Adrenal gland (tissue), 19 donors: ENCODE measurements around the gene NUCKS1. TPM values are rescaled to one million over a fixed set of nuclear protein-coding genes. Genes with fewer than 3 reads are reported as not detected.
A peak's percentile ranks its signal among the peaks of the same experiment; 100 is the strongest.

Source experiments
- DNase-seq, 7 donors: peaks; one replicate each; pipeline ENCODE4 v3.0.0-alpha.2; 2019 to 2020
- H3K27ac ChIP-seq, 5 donors: fragments of 200-600 bp; sonication (generic) in 4 of 5; 1 replicate in 3 of 5; 2 replicates in 2 of 5; pipeline versions ENCODE4 v1.5.1 to v1.8.0; 2016 to 2020; ENCODE audit warnings: mild to moderate bottlenecking in 1 of 5
- H3K27me3 ChIP-seq: fragments of 200-600 bp; 2 replicates; pipeline ENCODE4 v1.8.0; 2021
- H3K36me3 ChIP-seq, 2 donors: fragments of 200-600 bp; replicated peaks in 1 of 2; 1 replicate in 1 of 2; 2 replicates in 1 of 2; pipeline versions ENCODE4 v1.5.1 to v1.8.0; 2018 to 2022
- H3K4me1 ChIP-seq, 2 donors: fragments of 200-600 bp; replicated peaks in 1 of 2; 1 replicate in 1 of 2; 2 replicates in 1 of 2; pipeline versions ENCODE4 v1.5.1 to v1.8.0; 2018 to 2021
- H3K4me3 ChIP-seq, 4 donors: fragments of 200-600 bp; sonication (generic) in 3 of 4; one replicate each; pipeline ENCODE4 v1.5.1; 2016 to 2018
- H3K9me3 ChIP-seq, 3 donors: fragments of 200-600 bp; sonication (generic) in 1 of 3; replicated peaks in 1 of 3; 1 replicate in 2 of 3; 2 replicates in 1 of 3; pipeline versions ENCODE4 v1.5.1 to v1.8.0; 2016 to 2021
- POLR2A ChIP-seq, 2 donors: fragments of 450-650 bp; IDR thresholded peaks; one replicate each; pipeline ENCODE4 v1.6.1; 2017; ENCODE audit warnings: antibody characterized with exemption in 2 of 2, mild to moderate bottlenecking in 2 of 2, moderate library complexity in 1 of 2
- WGBS, 4 donors: extraction: QIAGEN DNeasy Blood & Tissue Kit in 2 of 4; methylation state at CpG; one replicate each; pipeline versions ENCODE4 v1.1.5 to v1.1.7; 2013 to 2017; 5-methylcytosine and 5-hydroxymethylcytosine counted together
- intact Hi-C, 2 donors: fragments of 100-400 bp; cut with DNase I; formaldehyde crosslinking; loops; one replicate each; pipeline versions ENCODE4 v1.14.1 to v1.15.0; 2022 to 2023
- long read RNA-seq, 10 donors: library from polyadenylated mRNA in 3 of 10; unstranded in 2 of 10; stranded (forward) in 1 of 10; transcript quantifications; one replicate each; pipeline ENCODE4 v2.0.0 and lab custom pipeline, GENCODE V29; 2021 to 2026
- polyA plus RNA-seq, 3 donors: library from polyadenylated mRNA; stranded (reverse); fragments of 200-250 nt in 2 of 3; fragments of 350-450 nt in 1 of 3; fragmentation: Illumina TruSeq in 1 of 3; extraction: RNeasy Lipid Tissue Mini Kit (QIAGEN cat#74804) in 1 of 3; gene quantifications; one replicate each; pipeline ENCODE4 v1.2.3, GENCODE V29; 2013 to 2014
- total RNA-seq, 9 donors: library from RNA; depleted of rRNA in 4 of 9; stranded (reverse); fragments of >200 nt in 4 of 9; fragments of 120-200 nt in 1 of 9; fragmentation: NEBNext Ultra II Directional in 1 of 9; extraction: Animal tissue kit (Norgen Biotek cat#: 25700) in 1 of 9; gene quantifications; one replicate each; pipeline versions ENCODE4 v1.1.0 to v1.2.4, GENCODE V29; 2013 to 2023
- TF ChIP-seq, protein P1 (sequence below), 6 experiments: fragments of 450-650 bp in 4 of 6; fragments of 200-600 bp in 2 of 6; sonication (generic) in 1 of 6; IDR thresholded peaks; 1 replicate in 5 of 6; 2 replicates in 1 of 6; pipeline versions ENCODE4 v1.5.1 to v1.8.0; 2016 to 2021; ENCODE audit warnings: antibody characterized with exemption in 6 of 6, mild to moderate bottlenecking in 2 of 6, moderate library complexity in 1 of 6
- donor health status: healthy with polysubstance abuse.
- donor health status: Bipolar disorder and iron deficiency.
- donor health status: DM: yes; HTN: yes; CAD: no.
- donor health status: DM: no; HTN: no; CAD: no.
- donor health status: DM: no; HTN: no; CAD: no.
- donor health status: DM: yes; HTN: yes; CAD: no.

Gene NUCKS1, protein sequence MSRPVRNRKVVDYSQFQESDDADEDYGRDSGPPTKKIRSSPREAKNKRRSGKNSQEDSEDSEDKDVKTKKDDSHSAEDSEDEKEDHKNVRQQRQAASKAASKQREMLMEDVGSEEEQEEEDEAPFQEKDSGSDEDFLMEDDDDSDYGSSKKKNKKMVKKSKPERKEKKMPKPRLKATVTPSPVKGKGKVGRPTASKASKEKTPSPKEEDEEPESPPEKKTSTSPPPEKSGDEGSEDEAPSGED
- total RNA-seq, result 100 to 1,000 TPM in 5 of 9 donors, 10 to 100 TPM in 4; 56.3 to 159 (median 135) TPM
- polyA plus RNA-seq, result 100 to 1,000 TPM in 2 of 3 donors, 10 to 100 TPM in 1; 33.1 to 161 (median 109) TPM
- long read RNA-seq, donor 1, full-length matches to known transcripts, result 12 of 63 reads
- long read RNA-seq, donor 1, partial matches to known transcripts, result 51 of 63 reads
- long read RNA-seq, donor 1, other reads (novel, unspliced or antisense), result 0 of 63 reads
- long read RNA-seq, donor 2, full-length matches to known transcripts, result 20 of 69 reads
- long read RNA-seq, donor 2, partial matches to known transcripts, result 41 of 69 reads
- long read RNA-seq, donor 2, other reads (novel, unspliced or antisense), result 8 of 69 reads
- long read RNA-seq, donor 3, full-length matches to known transcripts, result 9 of 38 reads
- long read RNA-seq, donor 3, partial matches to known transcripts, result 29 of 38 reads
- long read RNA-seq, donor 3, other reads (novel, unspliced or antisense), result 0 of 38 reads
- long read RNA-seq, donor 4, partial matches to known transcripts, result 0 of 19 reads
- long read RNA-seq, donor 4, other reads (novel, unspliced or antisense), result 19 of 19 reads
- long read RNA-seq, donor 5, partial matches to known transcripts, result 0 of 26 reads
- long read RNA-seq, donor 5, other reads (novel, unspliced or antisense), result 26 of 26 reads
- long read RNA-seq, donor 6, partial matches to known transcripts, result 3 of 30 reads
- long read RNA-seq, donor 6, other reads (novel, unspliced or antisense), result 26 of 30 reads
- long read RNA-seq, donor 7, full-length matches to known transcripts, result 13 of 47 reads
- long read RNA-seq, donor 7, partial matches to known transcripts, result 34 of 47 reads
- long read RNA-seq, donor 7, other reads (novel, unspliced or antisense), result 0 of 47 reads
- long read RNA-seq, donor 8, full-length matches to known transcripts, result 39 of 123 reads
- long read RNA-seq, donor 8, partial matches to known transcripts, result 84 of 123 reads
- long read RNA-seq, donor 8, other reads (novel, unspliced or antisense), result 0 of 123 reads
- long read RNA-seq, donor 9, full-length matches to known transcripts, result 9 of 50 reads
- long read RNA-seq, donor 9, partial matches to known transcripts, result 41 of 50 reads
- long read RNA-seq, donor 9, other reads (novel, unspliced or antisense), result 0 of 50 reads
- long read RNA-seq, donor 10, full-length matches to known transcripts, result 17 of 37 reads
- long read RNA-seq, donor 10, partial matches to known transcripts, result 20 of 37 reads
- long read RNA-seq, donor 10, other reads (novel, unspliced or antisense), result 0 of 37 reads

DNA sequence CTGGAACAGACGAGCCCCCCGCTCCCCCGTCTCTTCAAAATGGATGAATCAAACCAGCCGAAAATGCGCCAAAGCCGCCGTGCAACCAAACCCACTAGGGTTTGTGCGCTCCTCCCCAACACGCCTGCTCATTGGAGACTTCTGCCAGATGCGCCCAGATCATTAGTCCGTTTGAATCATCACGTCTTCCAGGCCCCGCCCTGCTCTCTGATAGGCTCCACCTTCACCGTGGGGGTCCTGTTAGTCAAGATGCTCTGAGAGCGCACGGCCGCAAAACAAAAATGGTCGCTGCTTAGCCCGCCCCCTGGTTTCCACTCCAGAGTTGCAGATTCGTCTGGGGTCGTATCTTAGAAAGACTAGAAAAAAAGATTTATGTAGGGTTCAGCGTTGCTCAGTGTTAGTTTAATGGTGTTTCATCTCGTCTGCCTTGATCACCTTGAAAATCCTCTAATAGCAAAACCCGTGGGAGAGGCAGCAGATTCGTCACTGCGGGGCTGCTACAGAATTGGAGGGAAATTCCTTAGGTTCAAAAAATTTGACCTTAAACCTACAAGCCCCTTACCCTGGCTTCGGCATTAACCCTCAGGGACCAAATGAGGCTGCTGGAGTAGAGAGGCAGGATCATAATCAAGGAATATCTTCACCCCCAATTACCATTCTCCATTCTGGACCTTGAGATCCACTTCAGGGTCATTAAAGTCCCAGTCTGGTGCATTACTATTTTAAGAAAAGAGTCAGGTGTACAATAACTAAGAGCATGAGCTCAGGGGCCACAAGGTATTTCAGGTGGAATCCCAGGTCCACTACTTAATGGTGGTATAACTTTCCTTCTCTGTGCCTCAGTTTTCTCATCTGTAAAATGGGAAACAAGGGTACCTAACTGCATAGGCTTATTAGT, at the start of gene NUCKS1:
TSS of gene NUCKS1 (minus strand) at position 45 of the 898 bp plus-strand sequence. CDS start 209 bp downstream, outside the sequence.
- peaks cover 17 to 24% of the 10 kb centered on the region in 2 donors for H3K4me1 ChIP-seq
- 0 to 1% (median 1%) methylated on average over 17 to 27 of the region's 27 CpGs for WGBS, 4 donors
- DNase-seq, result peak; percentile 96 to 100 (median 99)
- H3K9me3 ChIP-seq, result no peaks in the 10 kb centered on the region
- peak within 1 kb of the TSS; percentile 6 to 95 (median 35) for H3K4me3 ChIP-seq
- no peaks in the 10 kb centered on the region for H3K27me3 ChIP-seq
- peak within 1 kb of the TSS; percentile 60 to 100 (median 95) for H3K27ac ChIP-seq
- H3K36me3 ChIP-seq, result no peaks in the 10 kb centered on the region
- intact Hi-C loops, result no loop called here
- TF ChIP-seq POLR2A (IDR thresholded peaks at IDR 0.05), result peak; percentile 35 to 92
- TF ChIP-seq, protein P1, sequence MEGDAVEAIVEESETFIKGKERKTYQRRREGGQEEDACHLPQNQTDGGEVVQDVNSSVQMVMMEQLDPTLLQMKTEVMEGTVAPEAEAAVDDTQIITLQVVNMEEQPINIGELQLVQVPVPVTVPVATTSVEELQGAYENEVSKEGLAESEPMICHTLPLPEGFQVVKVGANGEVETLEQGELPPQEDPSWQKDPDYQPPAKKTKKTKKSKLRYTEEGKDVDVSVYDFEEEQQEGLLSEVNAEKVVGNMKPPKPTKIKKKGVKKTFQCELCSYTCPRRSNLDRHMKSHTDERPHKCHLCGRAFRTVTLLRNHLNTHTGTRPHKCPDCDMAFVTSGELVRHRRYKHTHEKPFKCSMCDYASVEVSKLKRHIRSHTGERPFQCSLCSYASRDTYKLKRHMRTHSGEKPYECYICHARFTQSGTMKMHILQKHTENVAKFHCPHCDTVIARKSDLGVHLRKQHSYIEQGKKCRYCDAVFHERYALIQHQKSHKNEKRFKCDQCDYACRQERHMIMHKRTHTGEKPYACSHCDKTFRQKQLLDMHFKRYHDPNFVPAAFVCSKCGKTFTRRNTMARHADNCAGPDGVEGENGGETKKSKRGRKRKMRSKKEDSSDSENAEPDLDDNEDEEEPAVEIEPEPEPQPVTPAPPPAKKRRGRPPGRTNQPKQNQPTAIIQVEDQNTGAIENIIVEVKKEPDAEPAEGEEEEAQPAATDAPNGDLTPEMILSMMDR (IDR thresholded peaks at IDR 0.05), result peak in 4 of 6 experiments; percentile 22 to 43 (median 31)

DNA sequence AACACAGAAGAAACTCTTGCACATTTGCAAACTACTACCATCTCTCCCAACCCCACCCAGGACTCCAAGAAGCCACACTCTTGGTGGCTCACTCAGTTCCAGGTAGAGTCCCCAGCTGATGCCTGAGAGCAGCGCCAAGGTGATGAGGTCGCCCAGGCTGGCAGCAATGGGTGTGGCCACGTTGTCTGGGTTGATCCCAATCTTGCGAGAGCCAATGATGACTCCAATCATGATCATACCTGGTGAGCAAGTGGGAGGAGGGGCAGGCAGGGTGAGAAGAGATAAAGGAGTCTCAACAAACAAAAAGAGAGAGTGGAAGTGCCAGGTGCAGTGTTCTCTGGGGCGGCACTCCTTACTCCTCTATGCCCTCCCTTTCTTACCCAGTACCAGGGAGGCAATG, 48.6 kb upstream of the NUCKS1 start:
- WGBS, 4 donors, result 76 to 95% (median 86%) methylated on average over 5 of the region's 5 CpGs
- intact Hi-C loops, result loop anchor here (5.0 to 10.0 kb wide), 3 partner anchors 109 to 306 kb away; no protein-coding TSS in a partner anchor
- no peak overlapping the region for H3K27ac ChIP-seq
- peaks cover 0 to 71% of the 10 kb centered on the region in 2 donors for H3K36me3 ChIP-seq
- no peaks in the 10 kb centered on the region for H3K27me3 ChIP-seq
- no peaks in the 10 kb centered on the region for H3K4me1 ChIP-seq
- TF ChIP-seq POLR2A (IDR thresholded peaks at IDR 0.05), result no peak
- TF ChIP-seq, protein P1 (IDR thresholded peaks at IDR 0.05), result no peak
- no peaks in the 10 kb centered on the region for H3K9me3 ChIP-seq
- DNase-seq, result no peak
- H3K4me3 ChIP-seq, result no peak overlapping the region

DNA sequence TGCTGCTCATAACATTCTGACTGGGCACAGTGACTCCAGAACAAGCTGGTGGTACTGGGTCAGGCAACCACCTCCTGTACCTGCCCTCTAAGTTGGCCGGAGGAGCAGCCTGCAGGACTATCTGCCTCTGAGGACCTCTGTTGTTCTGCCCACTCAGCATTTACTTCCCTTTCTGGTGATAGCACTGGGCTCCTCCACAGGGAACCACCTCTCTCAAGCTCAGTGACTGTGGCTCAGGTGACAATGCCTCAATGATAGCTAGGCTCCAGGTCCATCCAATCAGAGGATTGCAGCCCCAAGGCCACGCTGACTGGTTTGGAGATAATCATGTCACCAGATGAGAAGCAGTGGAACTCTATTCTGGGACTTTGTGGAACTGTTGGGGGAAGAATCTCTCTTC, 47.2 kb upstream of the NUCKS1 start:
- Histone ChIP-seq H3K27me3 (no peaks in the 10 kb centered on the region), H3K4me1 (no peaks in the 10 kb centered on the region), H3K4me3 (no peak overlapping the region), H3K9me3 (no peaks in the 10 kb centered on the region), H3K36me3 (peaks cover 0 to 80% of the 10 kb centered on the region in 2 donors), H3K27ac (no peak overlapping the region)
- 93 to 100% (median 98%) methylated on average over 1 to 2 of the region's 2 CpGs for WGBS, 4 donors
- TF ChIP-seq, protein P1 (IDR thresholded peaks at IDR 0.05), result no peak
- TF ChIP-seq POLR2A (IDR thresholded peaks at IDR 0.05), result no peak
- DNase-seq, result peak in 1 of 7 donors; percentile 19
- intact Hi-C loops, result loop anchor here (5.0 to 10.0 kb wide), 3 partner anchors 110 to 308 kb away; no protein-coding TSS in a partner anchor
